GM18505 (cell line): ENCODE measurements around the gene RAB31.
"Not testable (repeated sequence)": the region's sequence is repeated elsewhere in the genome, so short reads cannot be mapped to it uniquely, and the experiment has no call there.

ENCODE experiments used
- ATAC-seq: cut with Tn5 transposase; IDR thresholded peaks from one replicate; pipeline ENCODE4 v1.9.1; 2021; ENCODE audit not compliant: unreplicated experiment
- POLR2A ChIP-seq: IDR thresholded peaks from 4 replicates; pipeline ENCODE4 v1.6.1; 2011; ENCODE audit warnings: borderline replicate concordance; ENCODE audit not compliant: insufficient read depth, insufficient read length; ENCODE audit errors: extremely low read depth

The RAB31 gene

GRCh38 chr18:9894454-9895068, 186.5 kb downstream of the RAB31 start:
- no peak for TF ChIP-seq POLR2A
- ATAC-seq, result no peak

GRCh38 chr18:9897129-9897528, 189.0 kb downstream of the RAB31 start:
- no peak for TF ChIP-seq POLR2A
- no peak for ATAC-seq

GRCh38 chr18:9897787-9898291, 189.7 kb downstream of the RAB31 start:
- not testable (repeated sequence) for ATAC-seq

- TF ChIP-seq POLR2A, result no peak
- no peak for ATAC-seq
Measured at GRCh38 chr18:9898792-9899549, 190.9 kb downstream of the RAB31 start.

- not testable (repeated sequence) for ATAC-seq
Measured at GRCh38 chr18:9899550-9899930, 191.4 kb downstream of the RAB31 start.

- ATAC-seq, result no peak
- no peak for TF ChIP-seq POLR2A
Measured at GRCh38 chr18:9900699-9901098, 192.6 kb downstream of the RAB31 start.

GRCh38 chr18:9901377-9901776, 193.3 kb downstream of the RAB31 start:
- ATAC-seq, result no peak
- no peak for TF ChIP-seq POLR2A

GRCh38 chr18:9902264-9902663, 194.2 kb downstream of the RAB31 start:
- not testable (repeated sequence) for ATAC-seq

- no peak for ATAC-seq
Measured at GRCh38 chr18:9902832-9903231, 194.7 kb downstream of the RAB31 start.

GRCh38 chr18:9905401-9905922, 197.4 kb downstream of the RAB31 start:
- no peak for ATAC-seq
- TF ChIP-seq POLR2A, result no peak

More at GRCh38 chr18:9902832-9903231, 194.7 kb downstream of the RAB31 start:
- TF ChIP-seq POLR2A, result no peak

- TF ChIP-seq POLR2A, result no peak
- ATAC-seq, result no peak
Measured at GRCh38 chr18:9906481-9906880, 198.4 kb downstream of the RAB31 start.

GRCh38 chr18:9907867-9908266, 199.8 kb downstream of the RAB31 start:
- no peak for TF ChIP-seq POLR2A
- ATAC-seq, result no peak

- TF ChIP-seq POLR2A, result no peak
Measured at GRCh38 chr18:9910071-9910470, 202.0 kb downstream of the RAB31 start.

GRCh38 chr18:9910661-9911060, 202.6 kb downstream of the RAB31 start:
- no peak for ATAC-seq
- TF ChIP-seq POLR2A, result no peak

More at GRCh38 chr18:9910071-9910470, 202.0 kb downstream of the RAB31 start:
- ATAC-seq, result no peak
